Mucosa of descending colon (tissue), 3 donors: ENCODE measurements around the gene MBNL2. TPM values are rescaled to one million over a fixed set of nuclear protein-coding genes. Genes with fewer than 3 reads are reported as not detected.

Source experiments
- ATAC-seq: fragments of 200-7000 bp; cut with Tn5 transposase; one replicate; pipeline ENCODE4 v1.9.1; 2020; ENCODE audit warnings: mild to moderate bottlenecking, moderate library complexity
- DNase-seq, 3 donors: peaks; one replicate each; pipeline ENCODE4 v3.0.0-alpha.2; 2020
- H3K36me3 ChIP-seq: fragments of 200-600 bp; one replicate; pipeline ENCODE4 v1.8.0; 2021; ENCODE audit warnings: low read depth, mild to moderate bottlenecking
- H3K4me1 ChIP-seq: fragments of 200-600 bp; one replicate; pipeline ENCODE4 v1.8.0; 2021; ENCODE audit warnings: low read depth, mild to moderate bottlenecking
- H3K4me3 ChIP-seq: fragments of 200-600 bp; one replicate; pipeline ENCODE4 v1.8.0; 2021; ENCODE audit warnings: mild to moderate bottlenecking
- H3K9me3 ChIP-seq: fragments of 200-600 bp; one replicate; pipeline ENCODE4 v1.8.0; 2021; ENCODE audit warnings: mild to moderate bottlenecking
- CTCF ChIP-seq: fragments of 200-600 bp; IDR thresholded peaks from one replicate; pipeline ENCODE4 v1.8.0; 2022; ENCODE audit warnings: antibody characterized with exemption, mild to moderate bottlenecking
- intact Hi-C, 2 donors: fragments of 100-400 bp; cut with DNase I in 1 of 2; cut with micrococcal nuclease in 1 of 2; formaldehyde crosslinking; loops; one replicate each; pipeline versions ENCODE4 v1.11.0 to v1.11.1; 2022; cut with DNase I, micrococcal nuclease
- total RNA-seq, 3 donors: library from RNA; stranded (reverse); fragmentation: NEBNext Ultra II Directional in 2 of 3; extraction: Animal tissue kit (Norgen Biotek cat#: 25700) in 2 of 3; gene quantifications; one replicate each; pipeline versions ENCODE4 v1.2.1 to v1.2.4, GENCODE V29; 2021 to 2023
- donor health status: DM: no; HTN: no; CAD: no; lungs with moderate emphysema.
- donor health status: DM: no; HTN: no; CAD: no.
- donor health status: DM: no; HTN: yes; CAD: no.

MBNL2 gene
- total RNA-seq, 3 donors from 2014 or later, result 41.0 to 75.1 (median 47.2) TPM

- Histone ChIP-seq H3K9me3 (no peaks in the 10 kb centered on the region), H3K4me3 (no peak overlapping the region), H3K4me1 (peaks cover 7% of the 10 kb centered on the region), H3K36me3 (no peaks in the 10 kb centered on the region)
- no peak for ATAC-seq
- no peak for TF ChIP-seq CTCF
- intact Hi-C loops, result no loop called here
- no peak for DNase-seq
Observed at GRCh38 chr13:97338571-97338970, 116.4 kb downstream of the MBNL2 start.

GRCh38 chr13:97339019-97339987 is 117.2 kb downstream of the MBNL2 start:
- no peak overlapping the region for H3K4me3 ChIP-seq
- DNase-seq, result peak in 1 of 3 donors; percentile 25
- no peak for TF ChIP-seq CTCF
- intact Hi-C loops, result no loop called here
- H3K36me3 ChIP-seq, result no peaks in the 10 kb centered on the region
- H3K4me1 ChIP-seq, result peaks cover 8% of the 10 kb centered on the region
- no peaks in the 10 kb centered on the region for H3K9me3 ChIP-seq
- ATAC-seq, result peak; percentile 34

- Histone ChIP-seq H3K4me3 (no peak overlapping the region), H3K4me1 (peaks cover 12% of the 10 kb centered on the region), H3K9me3 (no peaks in the 10 kb centered on the region), H3K36me3 (no peaks in the 10 kb centered on the region)
- DNase-seq (no peak), ATAC-seq (peak; percentile 67)
- intact Hi-C loops, result loop anchor here (5.0 to 10.0 kb wide), 3 partner anchors 115 to 228 kb away; partner anchors contain the start of gene MBNL2 (in 2 of the 2)
- no peak for TF ChIP-seq CTCF
Observed at GRCh38 chr13:97339988-97340749, 118.0 kb downstream of the MBNL2 start.

- no peak overlapping the region for H3K4me3 ChIP-seq
- H3K4me1 ChIP-seq, result peaks cover 12% of the 10 kb centered on the region
- ATAC-seq, result no peak
- DNase-seq, result no peak
- no peak for TF ChIP-seq CTCF
- intact Hi-C loops, result loop anchor here (5.0 to 10.0 kb wide), 3 partner anchors 116 to 229 kb away; partner anchors contain the start of gene MBNL2 (in 2 of the 2)
- no peaks in the 10 kb centered on the region for H3K9me3 ChIP-seq
- no peaks in the 10 kb centered on the region for H3K36me3 ChIP-seq
Observed at GRCh38 chr13:97341135-97341534, 119.0 kb downstream of the MBNL2 start.

GRCh38 chr13:97342136-97342535 is 120.0 kb downstream of the MBNL2 start:
- Histone ChIP-seq H3K4me3 (no peak overlapping the region), H3K36me3 (no peaks in the 10 kb centered on the region), H3K4me1 (peaks cover 12% of the 10 kb centered on the region), H3K9me3 (no peaks in the 10 kb centered on the region)
- TF ChIP-seq CTCF, result no peak
- DNase-seq (no peak), ATAC-seq (no peak)
- intact Hi-C loops, result loop anchor here (5.0 to 10.0 kb wide), 3 partner anchors 117 to 230 kb away; partner anchors contain the start of gene MBNL2 (in 2 of the 2)
